ENCODE results near the gene PRKCB.

Gene PRKCB

DNA sequence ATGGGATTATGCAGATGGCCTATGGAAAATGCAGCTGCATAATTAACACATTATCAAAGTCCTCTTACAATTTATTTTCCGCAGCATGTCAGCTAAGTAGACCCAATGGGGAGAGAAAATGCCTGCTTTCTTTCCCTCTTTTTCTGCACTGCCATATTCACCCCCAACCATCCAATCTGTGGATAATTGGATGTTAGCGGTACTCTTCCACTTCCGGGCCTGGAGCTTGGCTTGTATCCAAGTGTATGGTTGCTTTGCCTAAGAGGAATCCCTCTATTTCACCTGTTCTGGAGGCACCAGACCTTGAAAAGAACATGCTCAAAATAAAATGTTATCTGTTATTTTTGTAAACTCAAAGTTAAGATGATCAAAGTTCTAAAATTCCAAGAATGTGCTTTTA lies 379.2 kb downstream of the PRKCB start:
- TF ChIP-seq POLR2AphosphoS5 (IDR thresholded peaks at IDR 0.05; ENCODE audit: low read depth), result no peak
- TF ChIP-seq, protein P1, sequence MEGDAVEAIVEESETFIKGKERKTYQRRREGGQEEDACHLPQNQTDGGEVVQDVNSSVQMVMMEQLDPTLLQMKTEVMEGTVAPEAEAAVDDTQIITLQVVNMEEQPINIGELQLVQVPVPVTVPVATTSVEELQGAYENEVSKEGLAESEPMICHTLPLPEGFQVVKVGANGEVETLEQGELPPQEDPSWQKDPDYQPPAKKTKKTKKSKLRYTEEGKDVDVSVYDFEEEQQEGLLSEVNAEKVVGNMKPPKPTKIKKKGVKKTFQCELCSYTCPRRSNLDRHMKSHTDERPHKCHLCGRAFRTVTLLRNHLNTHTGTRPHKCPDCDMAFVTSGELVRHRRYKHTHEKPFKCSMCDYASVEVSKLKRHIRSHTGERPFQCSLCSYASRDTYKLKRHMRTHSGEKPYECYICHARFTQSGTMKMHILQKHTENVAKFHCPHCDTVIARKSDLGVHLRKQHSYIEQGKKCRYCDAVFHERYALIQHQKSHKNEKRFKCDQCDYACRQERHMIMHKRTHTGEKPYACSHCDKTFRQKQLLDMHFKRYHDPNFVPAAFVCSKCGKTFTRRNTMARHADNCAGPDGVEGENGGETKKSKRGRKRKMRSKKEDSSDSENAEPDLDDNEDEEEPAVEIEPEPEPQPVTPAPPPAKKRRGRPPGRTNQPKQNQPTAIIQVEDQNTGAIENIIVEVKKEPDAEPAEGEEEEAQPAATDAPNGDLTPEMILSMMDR (IDR thresholded peaks at IDR 0.05; ENCODE audit: insufficient read depth, low read length), result no peak
- TF ChIP-seq, protein P2, sequence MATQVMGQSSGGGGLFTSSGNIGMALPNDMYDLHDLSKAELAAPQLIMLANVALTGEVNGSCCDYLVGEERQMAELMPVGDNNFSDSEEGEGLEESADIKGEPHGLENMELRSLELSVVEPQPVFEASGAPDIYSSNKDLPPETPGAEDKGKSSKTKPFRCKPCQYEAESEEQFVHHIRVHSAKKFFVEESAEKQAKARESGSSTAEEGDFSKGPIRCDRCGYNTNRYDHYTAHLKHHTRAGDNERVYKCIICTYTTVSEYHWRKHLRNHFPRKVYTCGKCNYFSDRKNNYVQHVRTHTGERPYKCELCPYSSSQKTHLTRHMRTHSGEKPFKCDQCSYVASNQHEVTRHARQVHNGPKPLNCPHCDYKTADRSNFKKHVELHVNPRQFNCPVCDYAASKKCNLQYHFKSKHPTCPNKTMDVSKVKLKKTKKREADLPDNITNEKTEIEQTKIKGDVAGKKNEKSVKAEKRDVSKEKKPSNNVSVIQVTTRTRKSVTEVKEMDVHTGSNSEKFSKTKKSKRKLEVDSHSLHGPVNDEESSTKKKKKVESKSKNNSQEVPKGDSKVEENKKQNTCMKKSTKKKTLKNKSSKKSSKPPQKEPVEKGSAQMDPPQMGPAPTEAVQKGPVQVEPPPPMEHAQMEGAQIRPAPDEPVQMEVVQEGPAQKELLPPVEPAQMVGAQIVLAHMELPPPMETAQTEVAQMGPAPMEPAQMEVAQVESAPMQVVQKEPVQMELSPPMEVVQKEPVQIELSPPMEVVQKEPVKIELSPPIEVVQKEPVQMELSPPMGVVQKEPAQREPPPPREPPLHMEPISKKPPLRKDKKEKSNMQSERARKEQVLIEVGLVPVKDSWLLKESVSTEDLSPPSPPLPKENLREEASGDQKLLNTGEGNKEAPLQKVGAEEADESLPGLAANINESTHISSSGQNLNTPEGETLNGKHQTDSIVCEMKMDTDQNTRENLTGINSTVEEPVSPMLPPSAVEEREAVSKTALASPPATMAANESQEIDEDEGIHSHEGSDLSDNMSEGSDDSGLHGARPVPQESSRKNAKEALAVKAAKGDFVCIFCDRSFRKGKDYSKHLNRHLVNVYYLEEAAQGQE (IDR thresholded peaks at IDR 0.05; ENCODE audit: insufficient replicate concordance, low read depth), result no peak
- TF ChIP-seq SPI1 (IDR thresholded peaks at IDR 0.05; ENCODE audit: borderline replicate concordance, low read depth), result no peak
- TF ChIP-seq GABPA (IDR thresholded peaks at IDR 0.05; ENCODE audit: low read depth), result no peak
- Histone ChIP-seq H3K27me3 (ENCODE audit: insufficient read depth, poor library complexity, severe bottlenecking) (no peaks in the 10 kb centered on the region), H3K4me3 (replicated peaks; ENCODE audit: insufficient read depth, low read length) (no peak overlapping the region), H3K27ac (replicated peaks) (no peak overlapping the region)
- DNase-seq (ENCODE audit: low read depth in 1 of 2, low spot score in 1 of 2), result no peak

DNA sequence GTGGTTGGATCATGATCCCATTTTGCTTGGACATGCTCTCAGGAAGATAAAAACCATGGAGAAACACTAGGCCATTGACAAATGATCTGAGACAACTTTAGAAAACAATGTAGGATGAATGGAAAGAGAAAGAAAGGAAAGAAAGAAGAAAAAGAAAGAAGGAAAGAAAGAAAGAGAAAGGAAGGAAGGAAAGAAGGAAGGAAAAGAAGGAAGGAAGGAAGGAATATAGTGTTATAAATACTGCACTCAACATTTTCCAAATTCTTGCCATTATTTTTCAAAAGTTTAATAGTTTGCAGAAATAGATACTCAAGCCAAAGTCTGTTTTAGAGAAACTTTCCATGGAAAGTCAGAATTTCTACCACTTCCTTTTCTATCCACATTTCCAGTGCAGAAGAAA lies 381.2 kb downstream of the PRKCB start:
- H3K27me3 ChIP-seq (ENCODE audit: insufficient read depth, poor library complexity, severe bottlenecking), result no peaks in the 10 kb centered on the region
- TF ChIP-seq, protein P1 (IDR thresholded peaks at IDR 0.05; ENCODE audit: insufficient read depth, low read length), result no peak
- TF ChIP-seq POLR2AphosphoS5 (IDR thresholded peaks at IDR 0.05; ENCODE audit: low read depth) (no peak), GABPA (IDR thresholded peaks at IDR 0.05; ENCODE audit: low read depth) (no peak), SPI1 (IDR thresholded peaks at IDR 0.05; ENCODE audit: borderline replicate concordance, low read depth) (no peak)
- TF ChIP-seq, protein P2 (IDR thresholded peaks at IDR 0.05; ENCODE audit: insufficient replicate concordance, low read depth), result no peak
- no peak overlapping the region for H3K4me3 ChIP-seq (replicated peaks; ENCODE audit: insufficient read depth, low read length)
- DNase-seq (ENCODE audit: low read depth in 1 of 2, low spot score in 1 of 2), result no peak
- no peak overlapping the region for H3K27ac ChIP-seq (replicated peaks)

DNA sequence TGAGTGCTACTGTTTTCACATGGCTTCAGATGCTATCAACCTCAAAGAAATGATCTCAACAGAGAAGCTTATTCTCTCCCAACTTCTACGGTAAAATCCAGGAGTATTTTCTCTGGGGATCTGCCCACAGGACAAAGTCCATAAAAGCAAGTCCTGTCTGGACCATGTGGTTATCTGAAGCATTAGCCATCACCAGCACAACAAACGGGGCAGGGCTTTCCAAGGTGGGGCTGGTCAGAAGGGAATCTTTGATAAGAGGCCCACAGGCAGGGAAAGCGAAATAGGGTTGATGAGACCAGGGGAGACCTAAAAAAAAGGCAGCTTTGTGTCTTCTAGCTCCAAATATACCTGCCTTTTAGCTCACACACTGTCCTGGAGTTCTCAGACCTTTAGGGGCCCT lies 381.7 kb downstream of the PRKCB start:
- TF ChIP-seq POLR2AphosphoS5 (IDR thresholded peaks at IDR 0.05; ENCODE audit: low read depth), result no peak
- TF ChIP-seq, protein P2 (IDR thresholded peaks at IDR 0.05; ENCODE audit: insufficient replicate concordance, low read depth), result no peak
- Histone ChIP-seq H3K4me3 (replicated peaks; ENCODE audit: insufficient read depth, low read length) (no peak overlapping the region), H3K27me3 (ENCODE audit: insufficient read depth, poor library complexity, severe bottlenecking) (no peaks in the 10 kb centered on the region), H3K27ac (replicated peaks) (no peak overlapping the region)
- no peak for DNase-seq (ENCODE audit: low read depth in 1 of 2, low spot score in 1 of 2)

DNA sequence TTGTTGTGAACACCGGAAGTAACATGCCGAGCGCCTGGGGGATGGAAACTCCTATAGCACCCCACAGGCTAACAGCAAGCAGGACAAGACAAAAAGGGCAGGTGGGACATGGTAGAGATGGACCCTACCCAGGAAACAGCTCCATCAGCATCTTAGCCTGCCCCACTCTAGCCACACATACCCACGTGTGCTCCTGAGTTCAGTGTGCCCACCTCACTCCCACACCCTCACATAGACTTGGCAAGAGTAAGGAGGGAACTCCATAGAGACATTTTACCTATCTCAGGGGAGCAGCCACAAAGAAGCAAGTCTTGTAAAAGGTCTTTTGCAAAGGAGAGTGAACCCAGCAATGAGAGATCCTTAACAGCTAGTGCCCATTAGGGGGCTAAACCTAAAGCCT lies 382.5 kb downstream of the PRKCB start:
- no peak overlapping the region for H3K4me3 ChIP-seq (replicated peaks; ENCODE audit: insufficient read depth, low read length)
- no peak for TF ChIP-seq GABPA (IDR thresholded peaks at IDR 0.05; ENCODE audit: low read depth)
- no peak for TF ChIP-seq SPI1 (IDR thresholded peaks at IDR 0.05; ENCODE audit: borderline replicate concordance, low read depth)
- TF ChIP-seq, protein P2 (IDR thresholded peaks at IDR 0.05; ENCODE audit: insufficient replicate concordance, low read depth), result no peak
- TF ChIP-seq, protein P1 (IDR thresholded peaks at IDR 0.05; ENCODE audit: insufficient read depth, low read length), result no peak
- TF ChIP-seq POLR2AphosphoS5 (IDR thresholded peaks at IDR 0.05; ENCODE audit: low read depth), result no peak
- no peaks in the 10 kb centered on the region for H3K27me3 ChIP-seq (ENCODE audit: insufficient read depth, poor library complexity, severe bottlenecking)
- H3K27ac ChIP-seq (replicated peaks), result no peak overlapping the region
- no peak for DNase-seq (ENCODE audit: low read depth in 1 of 2, low spot score in 1 of 2)

All from HL-60 (cell line).